GM19397 (cell line): Measurements from ENCODE around the gene RHOT2.
"Not testable (repeated sequence)": the region's sequence is repeated elsewhere in the genome, so short reads cannot be mapped to it uniquely, and the experiment has no call there.

ENCODE experiments used
- ATAC-seq: cut with Tn5 transposase; IDR thresholded peaks from one replicate; pipeline ENCODE4 v1.9.1; 2021; ENCODE audit warnings: mild to moderate bottlenecking, moderate library complexity; ENCODE audit not compliant: unreplicated experiment

Gene RHOT2

DNA sequence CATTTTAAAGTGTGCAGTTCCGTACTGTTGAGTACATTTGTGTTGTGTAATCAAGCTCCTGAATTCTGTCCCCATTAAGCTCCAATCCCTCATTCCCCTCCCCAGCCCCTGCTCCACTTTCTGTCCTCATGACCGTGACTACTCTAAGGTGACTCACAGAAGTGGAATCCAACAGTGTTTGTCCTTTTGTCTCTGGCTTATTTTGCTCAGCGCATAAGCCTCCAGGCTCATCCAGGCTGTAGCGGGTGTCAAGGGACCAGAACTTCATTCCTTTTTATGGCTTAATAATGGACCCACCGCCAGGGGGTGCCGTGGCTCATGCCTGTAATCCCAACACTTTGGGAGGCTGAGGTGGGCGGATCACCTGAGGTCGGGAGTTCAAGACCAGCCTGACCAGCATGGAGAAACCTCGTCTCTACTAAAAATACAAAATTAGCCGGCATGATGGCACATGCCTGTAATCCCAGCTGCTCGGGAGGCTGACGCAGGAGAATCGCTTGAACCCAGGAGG is 44.9 kb downstream of the RHOT2 start:
- not testable (repeated sequence) for ATAC-seq

DNA sequence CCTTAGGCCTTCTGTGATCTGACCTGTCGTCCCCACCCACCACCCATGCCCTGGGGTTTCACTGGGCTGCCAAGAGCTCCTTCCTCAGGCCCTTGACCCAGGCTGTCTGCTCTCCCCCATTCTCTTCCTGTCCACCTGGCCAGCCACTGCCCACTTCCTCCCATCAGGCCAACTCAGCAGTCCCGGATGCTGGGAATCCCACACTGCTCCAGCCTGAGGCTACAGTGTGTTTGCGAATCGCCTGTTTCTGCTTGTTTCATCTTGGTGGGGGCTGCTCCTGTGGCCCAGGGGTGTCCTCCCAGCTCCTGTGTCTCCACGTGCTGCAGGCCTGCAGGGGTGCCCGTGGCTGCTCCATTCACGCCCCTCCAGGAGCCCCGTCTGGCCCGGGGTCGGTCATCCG is 46.1 kb downstream of the RHOT2 start:
- no peak for ATAC-seq

- peak; percentile 71 for ATAC-seq
Observed at GRCh38 chr16:714558-715476, 46.9 kb downstream of the RHOT2 start, which contains the start of gene METRN. TSS of gene METRN (plus strand) at chr16:715118. CDS start at chr16:715290, 172 bp downstream.

- ATAC-seq, result peak; percentile 26
Observed at GRCh38 chr16:715477-716199, 47.7 kb downstream of the RHOT2 start.

GRCh38 chr16:716200-716568 is 48.3 kb downstream of the RHOT2 start:
- ATAC-seq, result no peak

GRCh38 chr16:716768-717325 is 48.9 kb downstream of the RHOT2 start:
- ATAC-seq, result no peak

DNA sequence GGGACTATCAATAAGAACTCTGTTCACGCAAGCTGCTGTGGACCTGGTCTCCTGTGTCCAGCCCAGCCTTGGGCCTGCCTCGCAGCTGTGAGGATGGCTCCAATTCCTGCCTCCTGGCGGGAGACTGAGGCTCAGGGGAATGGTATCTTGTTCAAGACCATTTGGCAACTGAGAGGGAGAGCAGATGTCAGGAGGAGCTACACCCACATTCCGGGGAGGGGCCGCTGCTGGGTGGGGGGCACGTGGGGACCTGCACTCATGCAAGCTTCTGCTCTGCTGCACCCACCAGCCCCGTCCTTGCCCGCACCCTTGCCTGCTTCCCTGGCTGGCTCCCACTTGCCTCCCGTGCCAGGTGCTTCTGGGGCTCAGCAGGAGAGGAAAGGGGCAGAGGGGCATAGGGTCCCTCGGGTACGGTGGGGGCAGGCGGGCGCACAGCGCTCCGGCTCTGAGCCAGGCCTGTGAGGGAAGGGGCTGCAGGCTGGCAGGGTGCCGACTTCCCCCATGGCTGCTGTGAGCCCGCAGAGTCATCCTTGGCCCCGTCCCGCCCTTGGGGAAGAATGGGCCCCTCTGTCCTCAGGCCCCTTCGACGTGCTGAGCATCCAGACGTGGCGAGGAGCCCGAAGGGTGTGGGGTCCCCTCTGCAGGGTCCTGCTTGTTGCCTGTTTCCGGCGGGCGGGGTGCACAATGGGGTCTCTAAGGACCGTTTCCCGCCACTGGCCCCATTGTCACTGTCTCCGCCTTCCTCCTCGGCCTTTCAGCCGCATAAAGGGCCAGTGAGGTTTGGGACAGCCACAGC is 49.7 kb downstream of the RHOT2 start:
- ATAC-seq, result no peak

- ATAC-seq, result no peak
Observed at GRCh38 chr16:718389-718788, 50.5 kb downstream of the RHOT2 start.

- no peak for ATAC-seq
Observed at GRCh38 chr16:718922-719321, 51.0 kb downstream of the RHOT2 start.

- ATAC-seq, result no peak
Observed at GRCh38 chr16:719815-720446, 52.0 kb downstream of the RHOT2 start.

DNA sequence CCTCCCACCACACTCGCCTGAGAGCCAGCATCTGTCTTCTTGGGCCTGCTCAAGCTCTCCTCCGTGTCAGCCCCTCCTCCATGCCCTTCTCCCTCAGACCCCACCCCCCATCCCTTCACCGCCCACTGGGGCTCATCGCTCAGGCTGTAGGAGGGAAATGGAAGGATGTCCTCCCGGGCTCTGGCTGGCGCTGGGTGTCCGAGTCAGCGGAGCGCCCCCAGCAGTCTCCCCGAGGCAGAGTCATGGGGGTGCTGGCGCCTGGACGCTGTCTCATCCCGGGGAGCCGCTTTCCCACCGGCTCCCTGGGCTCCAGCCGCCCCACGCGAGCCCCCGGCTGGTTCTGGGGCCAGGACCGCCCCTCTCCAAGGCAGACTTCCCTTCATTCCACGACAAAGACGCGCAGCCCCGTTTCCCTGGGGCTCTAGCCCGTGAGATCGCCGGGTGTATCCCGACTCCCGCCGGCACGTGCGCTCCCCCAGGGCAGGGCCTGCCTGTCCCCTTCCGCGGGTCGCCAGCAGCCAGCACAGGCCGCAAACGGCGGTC is 52.6 kb downstream of the RHOT2 start:
- peak; percentile 8 for ATAC-seq

GRCh38 chr16:720990-721764 is 53.2 kb downstream of the RHOT2 start, which contains the start of gene ANTKMT:
TSS of gene ANTKMT (plus strand) at chr16:721146. CDS start at chr16:721275, 129 bp downstream.
- ATAC-seq, result peak; percentile 69

DNA sequence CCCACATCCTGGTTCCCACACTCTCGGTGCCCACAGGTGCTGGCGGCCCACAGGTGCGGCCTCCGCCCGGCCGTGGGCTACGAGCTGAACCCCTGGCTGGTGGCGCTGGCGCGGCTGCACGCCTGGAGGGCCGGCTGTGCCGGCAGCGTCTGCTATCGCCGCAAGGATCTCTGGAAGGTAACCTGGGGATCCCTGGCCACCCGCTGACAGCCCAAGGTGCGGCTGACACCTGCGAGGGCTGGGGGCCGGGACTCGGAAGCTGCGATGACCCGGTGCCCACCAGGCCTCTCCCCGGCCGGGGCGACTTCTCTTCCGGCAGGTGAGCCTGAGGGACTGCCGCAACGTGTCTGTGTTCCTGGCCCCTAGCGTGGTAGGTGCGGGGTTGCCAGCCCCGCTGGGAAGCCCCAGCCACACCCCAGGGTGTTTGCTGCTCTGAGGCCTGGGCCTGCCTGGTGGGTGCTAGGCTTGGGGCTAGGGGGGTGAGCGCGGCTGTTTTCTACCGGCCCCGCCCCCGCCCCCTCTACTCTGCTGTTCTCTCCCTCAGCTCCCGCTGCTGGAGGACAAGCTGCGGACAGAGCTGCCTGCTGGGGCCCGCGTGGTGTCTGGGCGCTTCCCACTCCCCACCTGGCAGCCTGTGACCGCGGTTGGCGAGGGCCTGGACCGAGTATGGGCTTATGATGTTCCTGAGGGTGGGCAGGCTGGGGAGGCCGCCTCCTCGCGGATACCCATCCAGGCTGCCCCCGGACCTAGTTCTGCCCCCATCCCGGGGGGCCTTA is 54.0 kb downstream of the RHOT2 start:
- no peak for ATAC-seq

GRCh38 chr16:722835-723633 is 55.1 kb downstream of the RHOT2 start:
- ATAC-seq, result no peak

DNA sequence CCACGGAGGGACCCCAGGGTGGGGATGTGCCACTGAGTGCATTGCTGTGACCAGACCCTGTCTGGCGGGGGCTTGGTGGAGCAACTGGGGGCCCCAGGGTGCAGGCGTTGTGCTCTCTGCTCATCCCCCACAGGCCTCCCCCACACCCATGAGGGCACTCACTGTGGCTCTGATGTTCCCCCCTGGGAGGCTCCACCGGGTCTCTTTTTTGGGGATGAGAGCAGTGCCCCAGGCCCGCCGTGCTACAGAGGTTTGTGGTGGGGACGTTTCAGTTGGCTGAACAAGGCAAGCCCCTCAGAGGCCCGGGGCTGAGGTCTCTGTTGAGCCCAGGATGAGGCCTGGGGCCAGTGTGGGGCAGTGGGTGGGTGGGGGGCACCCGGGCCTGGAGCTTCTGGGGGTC is 55.8 kb downstream of the RHOT2 start:
- no peak for ATAC-seq
